Renal cortical epithelial cell (primary cell): ENCODE results near the gene ADAMTS4. TPM values are rescaled to one million over a fixed set of nuclear protein-coding genes. Genes with fewer than 3 reads are reported as not detected.

Experiments
- DNase-seq: peaks from one replicate; pipeline ENCODE4 v3.0.0-alpha.2; 2011; ENCODE audit warnings: low read depth
- total RNA-seq: library from RNA; depleted of rRNA; stranded (reverse); fragments of >200 nt; gene quantifications from 2 replicates; pipeline ENCODE4 v1.2.3, GENCODE V29; 2014

Gene ADAMTS4
- total RNA-seq, 1 donor from 2014 or later: under 0.01 TPM

DNA sequence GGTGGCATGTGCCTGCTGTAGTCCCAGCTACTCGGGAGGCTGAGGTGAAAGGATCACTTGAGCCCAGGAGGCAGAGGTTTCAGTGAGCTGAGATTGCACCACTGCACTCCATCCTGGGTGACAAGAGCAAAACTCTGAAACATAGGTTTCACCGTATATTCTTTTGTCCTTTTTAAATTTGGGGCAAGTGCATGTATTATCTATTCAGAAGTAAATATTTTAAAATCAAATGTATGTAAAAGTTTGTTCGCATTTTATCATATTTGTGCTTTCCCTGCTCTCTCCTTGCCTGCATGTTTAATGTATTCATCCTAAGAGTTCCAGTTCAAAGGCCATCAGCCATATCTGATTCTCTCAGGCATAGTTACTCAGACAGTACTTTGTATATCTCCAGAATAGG, 53.0 kb downstream of the ADAMTS4 start:
- DNase-seq: no peak

DNA sequence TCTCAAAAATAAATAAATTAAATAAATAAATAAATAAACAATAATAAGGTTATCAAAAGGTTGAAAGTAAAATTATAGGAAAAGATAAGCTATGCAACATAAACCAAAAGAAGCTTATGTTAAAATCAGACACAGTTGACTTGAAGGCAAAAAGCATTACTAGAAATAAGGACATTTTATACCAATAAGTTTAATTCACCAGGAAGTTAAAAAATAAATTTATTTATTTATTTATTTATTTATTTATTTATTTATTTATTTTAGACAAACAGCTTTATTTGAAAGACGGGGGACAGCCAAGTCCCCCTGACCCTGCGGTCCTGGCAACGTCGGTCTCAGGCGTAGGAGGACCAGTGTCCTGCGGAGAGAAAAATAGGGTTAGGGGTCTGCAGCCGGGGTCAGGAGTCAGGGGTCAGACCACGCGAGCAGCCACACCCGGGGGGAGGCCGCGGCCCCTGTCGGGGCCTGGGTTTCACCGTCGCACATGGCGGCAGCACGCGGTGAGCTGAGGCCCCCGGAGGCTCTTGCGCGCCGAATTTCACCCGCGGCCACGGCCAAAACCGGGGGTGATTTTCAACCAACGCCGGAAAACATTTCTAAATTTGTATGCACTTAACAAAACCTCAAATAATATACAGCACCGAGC, 58.0 kb downstream of the ADAMTS4 start:
- DNase-seq: no peak

DNA sequence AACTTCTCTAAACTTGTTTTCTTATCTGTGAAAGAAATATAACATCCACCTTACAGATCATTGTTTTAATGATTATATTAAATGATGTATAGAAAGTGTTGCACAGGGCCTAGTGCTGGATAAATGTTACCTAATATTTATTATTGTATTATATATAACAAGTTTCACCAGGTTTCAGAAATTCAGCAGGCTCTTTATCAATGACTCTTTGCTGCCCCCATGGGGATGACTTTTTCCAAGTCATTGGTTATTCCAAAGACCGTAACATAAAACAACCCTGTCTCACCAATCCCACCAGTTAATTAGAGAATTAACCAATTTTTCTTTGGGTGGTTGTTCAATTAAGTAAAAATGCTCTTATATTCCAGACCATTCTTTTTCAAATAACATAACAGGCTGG, 59.1 kb downstream of the ADAMTS4 start:
- peak; percentile 57 for DNase-seq

DNA sequence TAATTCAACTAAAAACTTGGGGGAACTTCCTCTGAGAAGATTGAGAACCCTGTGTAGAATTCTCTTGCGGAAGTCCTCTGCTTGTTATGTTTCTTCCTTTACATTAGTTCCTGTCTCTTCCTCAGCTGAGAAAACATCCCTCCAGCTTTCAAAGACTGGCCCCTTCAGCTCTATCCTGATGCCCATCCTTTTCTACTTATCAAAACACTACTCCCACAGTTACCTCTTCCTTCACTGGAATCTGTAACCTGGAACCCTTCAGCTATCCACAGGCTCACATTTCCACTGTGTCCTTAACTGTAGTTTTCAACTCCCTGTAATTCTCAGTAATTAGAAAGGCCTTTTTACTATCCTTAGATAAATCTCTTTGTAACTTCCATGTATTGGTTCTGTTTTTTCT, 60.4 kb downstream of the ADAMTS4 start:
- DNase-seq: no peak

DNA sequence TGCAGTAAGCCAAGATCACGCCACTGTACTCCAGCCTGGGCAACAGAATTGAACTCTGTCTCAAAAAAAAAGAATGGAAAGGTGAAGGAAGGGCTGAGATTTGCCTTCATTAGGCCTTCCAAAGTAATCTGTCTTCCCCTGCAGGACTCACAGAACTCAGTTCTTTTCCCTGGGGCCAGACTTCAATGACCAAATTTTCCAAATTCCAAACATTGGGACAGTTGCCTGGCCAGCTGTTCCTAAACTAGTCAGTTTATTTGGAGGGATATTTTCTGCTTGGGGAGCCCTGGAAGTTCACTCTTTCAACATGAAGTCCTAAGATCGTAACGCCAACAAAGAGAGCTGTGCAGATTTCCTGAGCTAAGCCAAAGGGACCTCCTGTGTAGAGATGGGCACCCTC, 61.0 kb downstream of the ADAMTS4 start:
- no peak for DNase-seq

Other genes with a start within 250 kb of the ADAMTS4 start
- not detected in 2 replicates for gene ITLN2, start 244.2 kb downstream of the ADAMTS4 start, total RNA-seq
- gene F11R, start 177.9 kb downstream of the ADAMTS4 start, total RNA-seq: 145 and 248 TPM in 2 replicates
- 45.1 and 106 TPM in 2 replicates for gene TSTD1, start 160.1 kb downstream of the ADAMTS4 start, total RNA-seq
- 61.1 and 80.9 TPM in 2 replicates for gene USF1, start 153.1 kb downstream of the ADAMTS4 start, total RNA-seq
- gene ARHGAP30, start 129.2 kb downstream of the ADAMTS4 start, total RNA-seq: 0.17 TPM in 1 of 2 replicates, not detected in the other
- gene NECTIN4, start 109.5 kb downstream of the ADAMTS4 start, total RNA-seq: 0.75 and 25.0 TPM in 2 replicates
- 10.8 and 11.5 TPM in 2 replicates for gene KLHDC9, start 100.7 kb downstream of the ADAMTS4 start, total RNA-seq
- gene PFDN2, start 81.0 kb downstream of the ADAMTS4 start, total RNA-seq: 28.7 and 37.1 TPM in 2 replicates
- gene NIT1, start 80.9 kb downstream of the ADAMTS4 start, total RNA-seq: 25.7 and 26.8 TPM in 2 replicates
- 18.2 and 34.8 TPM in 2 replicates for gene DEDD, start 66.4 kb downstream of the ADAMTS4 start, total RNA-seq
- gene UFC1, start 45.1 kb downstream of the ADAMTS4 start, total RNA-seq: 83.5 and 142 TPM in 2 replicates
- gene USP21, start 39.6 kb downstream of the ADAMTS4 start, total RNA-seq: 1.7 and 16.2 TPM in 2 replicates
- gene PPOX, start 32.6 kb downstream of the ADAMTS4 start, total RNA-seq: 24.9 and 36.8 TPM in 2 replicates
- gene B4GALT3, start 21.5 kb downstream of the ADAMTS4 start, total RNA-seq: 16.8 and 25.5 TPM in 2 replicates
- gene NDUFS2, start 3.3 kb upstream of the ADAMTS4 start, total RNA-seq: 175 and 194 TPM in 2 replicates
- gene FCER1G, start 16.2 kb upstream of the ADAMTS4 start, total RNA-seq: not detected in 2 replicates
- gene APOA2, start 24.6 kb upstream of the ADAMTS4 start, total RNA-seq: not detected in 2 replicates
- 16.5 and 17.4 TPM in 2 replicates for gene TOMM40L, start 27.0 kb upstream of the ADAMTS4 start, total RNA-seq
- gene NR1I3, start 39.1 kb upstream of the ADAMTS4 start, total RNA-seq: not detected in 2 replicates
- 0.30 TPM in 1 of 2 replicates, not detected in the other for gene PCP4L1, start 59.7 kb upstream of the ADAMTS4 start, total RNA-seq
- 0.45 and 1.4 TPM in 2 replicates for gene MPZ, start 110.9 kb upstream of the ADAMTS4 start, total RNA-seq
- 45.8 and 103 TPM in 2 replicates for gene SDHC, start 115.3 kb upstream of the ADAMTS4 start, total RNA-seq
- not detected in 2 replicates for gene CFAP126, start 168.8 kb upstream of the ADAMTS4 start, total RNA-seq